Endodermal cell (in vitro differentiated cells): ENCODE data around the gene WDR86. TPM values are rescaled to one million over a fixed set of nuclear protein-coding genes. Genes with fewer than 3 reads are reported as not detected.

Experiments used
- DNase-seq: peaks from one replicate; pipeline ENCODE4 v3.0.0-alpha.2; 2017
- H3K27ac ChIP-seq: 2 replicates; pipeline ENCODE4 v1.5.1; 2013; ENCODE audit warnings: mild to moderate bottlenecking, low read depth, low read length, moderate library complexity
- H3K27me3 ChIP-seq: 2 replicates; pipeline ENCODE4 v1.6.1; 2013; ENCODE audit warnings: mild to moderate bottlenecking, low read length, moderate library complexity; ENCODE audit not compliant: insufficient read depth, control insufficient read depth, poor library complexity, severe bottlenecking
- H3K36me3 ChIP-seq: 2 replicates; pipeline ENCODE4 v1.7.0; 2013; ENCODE audit warnings: mild to moderate bottlenecking, low read length, moderate library complexity; ENCODE audit not compliant: control insufficient read depth, insufficient read depth
- H3K4me1 ChIP-seq: one replicate; pipeline ENCODE4 v1.7.0; 2013; ENCODE audit warnings: low read length; ENCODE audit not compliant: control insufficient read depth, insufficient read depth
- H3K4me3 ChIP-seq: 2 replicates; pipeline ENCODE4 v1.5.1; 2013; ENCODE audit warnings: mild to moderate bottlenecking, low read length, moderate library complexity
- H3K9ac ChIP-seq: 2 replicates; pipeline ENCODE4 v1.6.1; 2013; ENCODE audit warnings: mild to moderate bottlenecking, low read length, moderate library complexity; ENCODE audit not compliant: poor library complexity, severe bottlenecking; ENCODE audit errors: extremely low read depth
- H3K9me3 ChIP-seq: 2 replicates; pipeline ENCODE4 v1.6.1; 2013; ENCODE audit warnings: mild to moderate bottlenecking, low read length, moderate library complexity; ENCODE audit not compliant: control insufficient read depth
- H3K27ac Mint-ChIP-seq: 2 replicates; pipeline ENCODE4 v1.8.0; 2020; ENCODE audit warnings: mixed read lengths
- H3K27me3 Mint-ChIP-seq: 2 replicates; pipeline ENCODE4 v1.8.0; 2021; ENCODE audit warnings: mild to moderate bottlenecking, mixed read lengths; ENCODE audit not compliant: insufficient read depth
- H3K36me3 Mint-ChIP-seq: 2 replicates; pipeline ENCODE4 v1.8.0; 2020; ENCODE audit warnings: low read depth, mixed read lengths
- H3K4me1 Mint-ChIP-seq: 2 replicates; pipeline ENCODE4 v1.8.0; 2020; ENCODE audit warnings: mixed read lengths
- H3K4me3 Mint-ChIP-seq: 2 replicates; pipeline ENCODE4 v1.8.0; 2020; ENCODE audit warnings: mild to moderate bottlenecking, moderate library complexity, mixed read lengths
- H3K9me3 Mint-ChIP-seq: 2 replicates; pipeline ENCODE4 v1.8.0; 2020; ENCODE audit warnings: mild to moderate bottlenecking, mixed read lengths
- WGBS, 2 experiments: methylation state at CpG; one replicate each; pipeline versions ENCODE4 v1.1.5 to v1.1.7; 2013; ENCODE audit warnings: missing lambda C conversion rate in 2 of 2, mixed read lengths in 1 of 2; ENCODE audit not compliant: insufficient coverage in 1 of 2, insufficient read length in 1 of 2; 5-methylcytosine and 5-hydroxymethylcytosine counted together
- total RNA-seq, 2 donors: library from RNA; stranded (reverse); fragmentation: NEBNext Ultra II Directional in 1 of 2; extraction: Animal tissue kit (Norgen Biotek cat#: 25700) in 1 of 2; gene quantifications; 2 replicates in 1 of 2; 3 replicates in 1 of 2; pipeline ENCODE4 v1.2.1, GENCODE V29; 2021
- TF ChIP-seq, protein P1 (sequence below): fragments of 200-600 bp; sonication (generic); conservative IDR thresholded peaks from 2 replicates; pipeline ENCODE4 v1.5.0; 2021; ENCODE audit warnings: antibody characterized with exemption, mild to moderate bottlenecking

The WDR86 gene
- total RNA-seq, 2 donors from 2014 or later, result 83.3 to 94.2 TPM

DNA sequence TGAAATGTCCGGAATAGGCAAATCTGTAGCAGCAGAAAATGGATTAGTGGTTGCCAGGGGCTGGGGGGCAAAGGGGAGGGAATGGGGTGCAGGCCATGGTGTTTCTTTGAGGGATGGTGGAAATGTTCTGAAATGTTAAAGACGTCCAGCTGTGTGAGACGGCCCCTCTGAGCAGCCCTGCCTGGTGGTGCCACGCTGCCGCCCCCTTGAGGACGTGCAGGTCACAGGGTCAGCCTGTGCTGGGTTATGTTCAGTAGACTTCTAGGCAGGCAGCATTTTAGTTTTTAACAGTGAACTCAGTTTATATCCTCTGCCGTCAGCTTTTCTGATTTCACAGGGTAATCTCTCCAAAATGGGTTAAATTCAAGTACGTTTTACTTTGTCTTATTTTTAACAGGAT, 58.8 kb downstream of the WDR86 start:
- H3K4me3 ChIP-seq, result no peak overlapping the region
- WGBS, 2 experiments, result 53 to 67% methylated on average over 3 to 8 of the region's 8 CpGs
- H3K4me3 Mint-ChIP-seq, result no peak overlapping the region
- H3K27me3 Mint-ChIP-seq, result no peaks in the 10 kb centered on the region
- peak; percentile 87 for DNase-seq
- H3K36me3 ChIP-seq, result peaks cover 85% of the 10 kb centered on the region
- H3K4me1 Mint-ChIP-seq, result no peaks in the 10 kb centered on the region
- H3K36me3 Mint-ChIP-seq, result peaks cover 67% of the 10 kb centered on the region
- no peaks in the 10 kb centered on the region for H3K27me3 ChIP-seq
- H3K9ac ChIP-seq, result no peak overlapping the region
- H3K27ac ChIP-seq, result no peak overlapping the region
- TF ChIP-seq, protein P1, sequence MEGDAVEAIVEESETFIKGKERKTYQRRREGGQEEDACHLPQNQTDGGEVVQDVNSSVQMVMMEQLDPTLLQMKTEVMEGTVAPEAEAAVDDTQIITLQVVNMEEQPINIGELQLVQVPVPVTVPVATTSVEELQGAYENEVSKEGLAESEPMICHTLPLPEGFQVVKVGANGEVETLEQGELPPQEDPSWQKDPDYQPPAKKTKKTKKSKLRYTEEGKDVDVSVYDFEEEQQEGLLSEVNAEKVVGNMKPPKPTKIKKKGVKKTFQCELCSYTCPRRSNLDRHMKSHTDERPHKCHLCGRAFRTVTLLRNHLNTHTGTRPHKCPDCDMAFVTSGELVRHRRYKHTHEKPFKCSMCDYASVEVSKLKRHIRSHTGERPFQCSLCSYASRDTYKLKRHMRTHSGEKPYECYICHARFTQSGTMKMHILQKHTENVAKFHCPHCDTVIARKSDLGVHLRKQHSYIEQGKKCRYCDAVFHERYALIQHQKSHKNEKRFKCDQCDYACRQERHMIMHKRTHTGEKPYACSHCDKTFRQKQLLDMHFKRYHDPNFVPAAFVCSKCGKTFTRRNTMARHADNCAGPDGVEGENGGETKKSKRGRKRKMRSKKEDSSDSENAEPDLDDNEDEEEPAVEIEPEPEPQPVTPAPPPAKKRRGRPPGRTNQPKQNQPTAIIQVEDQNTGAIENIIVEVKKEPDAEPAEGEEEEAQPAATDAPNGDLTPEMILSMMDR, result peak; percentile 80
- H3K9me3 ChIP-seq, result no peaks in the 10 kb centered on the region
- H3K27ac Mint-ChIP-seq, result no peak overlapping the region
- H3K4me1 ChIP-seq, result no peaks in the 10 kb centered on the region
- H3K9me3 Mint-ChIP-seq, result no peaks in the 10 kb centered on the region

DNA sequence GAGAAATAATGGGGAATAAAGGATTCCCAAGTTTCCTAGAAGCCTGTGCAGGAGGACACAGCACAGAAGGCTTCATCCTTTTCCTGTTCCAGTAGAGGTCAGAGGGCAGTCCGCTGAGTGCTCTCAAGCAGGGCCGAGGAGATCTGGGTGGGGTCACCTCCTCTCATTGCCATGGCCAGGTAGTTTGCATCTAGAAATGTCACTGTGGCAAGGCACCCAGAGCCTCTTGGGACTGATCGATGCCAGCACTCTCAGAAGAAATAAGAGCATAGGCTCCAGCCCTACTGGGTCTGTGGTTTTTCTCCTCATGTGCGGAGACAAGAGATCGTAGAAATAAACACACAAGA, 60.4 kb downstream of the WDR86 start:
- Histone ChIP-seq H3K9me3 (no peaks in the 10 kb centered on the region), H3K27me3 (no peaks in the 10 kb centered on the region), H3K36me3 (peaks cover 85% of the 10 kb centered on the region), H3K27ac (no peak overlapping the region), H3K4me1 (no peaks in the 10 kb centered on the region), H3K4me3 (no peak overlapping the region), H3K9ac (no peak overlapping the region)
- Mint-ChIP-seq H3K36me3 (peaks cover 58% of the 10 kb centered on the region), H3K4me1 (no peaks in the 10 kb centered on the region), H3K4me3 (no peak overlapping the region), H3K9me3 (no peaks in the 10 kb centered on the region), H3K27ac (no peak overlapping the region), H3K27me3 (no peaks in the 10 kb centered on the region)
- 92 to 94% methylated on average over 3 to 5 of the region's 5 CpGs for WGBS, 2 experiments
- no peak for DNase-seq
- TF ChIP-seq, protein P1, result no peak

DNA sequence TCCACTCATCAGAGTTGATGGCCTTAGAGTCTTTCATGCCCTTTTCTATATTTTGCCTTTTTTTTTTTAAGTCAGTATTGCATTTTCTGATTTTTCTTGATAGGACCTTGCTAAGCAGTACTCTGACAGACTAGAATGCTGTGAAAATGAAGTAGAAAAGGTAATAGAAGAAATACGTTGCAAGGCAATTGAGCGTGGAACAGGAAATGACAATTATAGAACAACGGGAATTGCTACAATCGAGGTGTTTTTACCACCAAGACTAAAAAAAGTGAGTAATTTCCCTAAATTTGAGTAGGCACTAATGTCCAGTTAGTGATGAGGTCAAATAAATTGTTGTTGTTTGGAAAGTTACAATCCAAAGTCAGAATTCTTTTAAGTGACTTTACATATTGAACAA, 60.9 kb downstream of the WDR86 start:
- H3K27ac ChIP-seq, result no peak overlapping the region
- H3K9me3 ChIP-seq, result no peaks in the 10 kb centered on the region
- Mint-ChIP-seq H3K4me3 (no peak overlapping the region), H3K4me1 (no peaks in the 10 kb centered on the region), H3K36me3 (peaks cover 56% of the 10 kb centered on the region), H3K27me3 (no peaks in the 10 kb centered on the region), H3K9me3 (no peaks in the 10 kb centered on the region), H3K27ac (no peak overlapping the region)
- TF ChIP-seq, protein P1, result no peak
- 93 to 100% methylated on average over 4 of the region's 4 CpGs for WGBS, 2 experiments
- peaks cover 81% of the 10 kb centered on the region for H3K36me3 ChIP-seq
- no peaks in the 10 kb centered on the region for H3K4me1 ChIP-seq
- DNase-seq, result no peak
- H3K9ac ChIP-seq, result no peak overlapping the region
- no peak overlapping the region for H3K4me3 ChIP-seq
- no peaks in the 10 kb centered on the region for H3K27me3 ChIP-seq
